Keratinocyte (primary cell): ENCODE measurements around the gene TBX20.
"Not testable (repeated sequence)": the region's sequence is repeated elsewhere in the genome, so short reads cannot be mapped to it uniquely, and the experiment has no call there.

Source experiments
- EZH2 ChIP-seq: IDR thresholded peaks from one replicate; pipeline ENCODE4 v1.6.1; 2012; ENCODE audit warnings: inconsistent platforms, mild to moderate bottlenecking, low read length, moderate library complexity
- TF ChIP-seq, protein P1 (sequence below), 3 experiments: IDR thresholded peaks in 1 of 3; conservative IDR thresholded peaks in 1 of 3; optimal IDR thresholded peaks in 1 of 3; 2 replicates in 2 of 3; 3 replicates in 1 of 3; pipeline versions ENCODE3 to v1.5.1; 2011; ENCODE audit warnings: low read length in 3 of 3, mild to moderate bottlenecking in 3 of 3, moderate library complexity in 2 of 3, control low read depth in 1 of 3, inconsistent platforms in 1 of 3; ENCODE audit not compliant: insufficient read depth in 2 of 3; ENCODE audit errors: extremely low read depth in 1 of 3

DNA sequence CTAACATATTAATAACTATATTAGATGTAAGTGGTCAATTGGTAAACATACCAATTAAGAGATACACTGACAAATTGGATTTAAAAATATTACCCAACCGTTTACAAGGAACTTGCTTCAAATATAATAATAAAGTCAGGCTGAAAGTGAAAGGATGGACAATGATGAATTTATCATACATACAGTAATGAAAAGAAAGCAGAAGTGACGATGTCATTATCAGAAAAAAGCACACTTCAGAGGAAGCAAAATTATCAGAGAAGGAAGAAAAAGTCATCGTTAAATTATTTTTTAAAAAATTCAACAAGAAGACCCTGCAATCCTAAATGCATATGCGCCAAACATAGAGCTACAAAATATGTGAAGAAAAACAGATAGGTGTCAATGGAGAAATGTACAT lies 81.8 kb downstream of the TBX20 start:
- TF ChIP-seq, protein P1, sequence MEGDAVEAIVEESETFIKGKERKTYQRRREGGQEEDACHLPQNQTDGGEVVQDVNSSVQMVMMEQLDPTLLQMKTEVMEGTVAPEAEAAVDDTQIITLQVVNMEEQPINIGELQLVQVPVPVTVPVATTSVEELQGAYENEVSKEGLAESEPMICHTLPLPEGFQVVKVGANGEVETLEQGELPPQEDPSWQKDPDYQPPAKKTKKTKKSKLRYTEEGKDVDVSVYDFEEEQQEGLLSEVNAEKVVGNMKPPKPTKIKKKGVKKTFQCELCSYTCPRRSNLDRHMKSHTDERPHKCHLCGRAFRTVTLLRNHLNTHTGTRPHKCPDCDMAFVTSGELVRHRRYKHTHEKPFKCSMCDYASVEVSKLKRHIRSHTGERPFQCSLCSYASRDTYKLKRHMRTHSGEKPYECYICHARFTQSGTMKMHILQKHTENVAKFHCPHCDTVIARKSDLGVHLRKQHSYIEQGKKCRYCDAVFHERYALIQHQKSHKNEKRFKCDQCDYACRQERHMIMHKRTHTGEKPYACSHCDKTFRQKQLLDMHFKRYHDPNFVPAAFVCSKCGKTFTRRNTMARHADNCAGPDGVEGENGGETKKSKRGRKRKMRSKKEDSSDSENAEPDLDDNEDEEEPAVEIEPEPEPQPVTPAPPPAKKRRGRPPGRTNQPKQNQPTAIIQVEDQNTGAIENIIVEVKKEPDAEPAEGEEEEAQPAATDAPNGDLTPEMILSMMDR (optimal IDR thresholded peaks at IDR 0.05 in 1 of 3, IDR thresholded peaks at IDR 0.05 in 1 of 3, conservative IDR thresholded peaks at IDR 0.05 in 1 of 3; ENCODE audit: extremely low read depth in 1 of 3, insufficient read depth in 2 of 3, low read length in 3 of 3), result not testable (repeated sequence)
- TF ChIP-seq EZH2, result not testable (repeated sequence)
